ENCODE measurements around the gene ALDH1A1.

DNA sequence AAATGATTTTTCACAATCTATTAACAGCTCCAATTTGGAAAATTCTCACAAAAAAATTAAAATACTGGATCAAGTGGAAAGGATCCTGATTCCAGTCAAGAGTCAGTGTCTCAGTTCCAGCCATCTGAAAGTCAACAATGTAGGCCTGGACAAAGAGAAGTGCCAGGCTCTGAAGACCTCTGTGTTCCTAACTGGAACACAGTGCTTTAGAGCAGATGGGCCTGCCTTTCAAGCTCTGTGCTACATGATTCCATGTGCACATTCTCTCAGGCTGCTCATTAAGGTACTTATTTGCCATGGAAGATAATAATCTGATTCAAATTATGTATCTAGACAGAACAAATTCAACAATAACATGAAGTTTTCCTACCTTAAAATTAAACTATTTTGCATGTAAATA is 30.2 kb upstream of the ALDH1A1 start:
- TF ChIP-seq IRF3 (IDR thresholded peaks at IDR 0.05; ENCODE audit: low read depth, low read length) (no peak), CTCF (IDR thresholded peaks at IDR 0.05) (no peak), USF2 (IDR thresholded peaks at IDR 0.05; ENCODE audit: borderline replicate concordance, low read depth, low read length) (no peak), USF1 (IDR thresholded peaks at IDR 0.05; ENCODE audit: borderline replicate concordance, low read depth) (no peak), REST (IDR thresholded peaks at IDR 0.05; ENCODE audit: low read depth, low read length) (no peak), ELF1 (IDR thresholded peaks at IDR 0.05) (no peak), TAF1 (IDR thresholded peaks at IDR 0.05; ENCODE audit: borderline replicate concordance, low read depth, low read length) (no peak), EZH2phosphoT487 (IDR thresholded peaks at IDR 0.05; ENCODE audit: borderline replicate concordance, low read depth) (no peak)
